SK-N-SH (cell line): ENCODE data around the gene PTRH2.

Experiments
- CTCF ChIP-seq: fragments of 200-600 bp; sonication (generic); IDR thresholded peaks from 2 replicates; pipeline ENCODE4 v1.6.1; 2017; ENCODE audit warnings: antibody characterized with exemption, mild to moderate bottlenecking, moderate library complexity
- FOXM1 ChIP-seq: IDR thresholded peaks from 2 replicates; pipeline ENCODE4 v1.4.0; 2012; ENCODE audit warnings: low read depth, mild to moderate bottlenecking
- RCOR1 ChIP-seq: fragments of 150-350 bp; IDR thresholded peaks from 2 replicates; pipeline ENCODE4 v1.6.1; 2017; ENCODE audit warnings: antibody characterized with exemption, low read length
- REST ChIP-seq: IDR thresholded peaks from 2 replicates; pipeline ENCODE4 v1.6.1; 2012; ENCODE audit warnings: mild to moderate bottlenecking, low read depth, low read length, moderate library complexity

DNA sequence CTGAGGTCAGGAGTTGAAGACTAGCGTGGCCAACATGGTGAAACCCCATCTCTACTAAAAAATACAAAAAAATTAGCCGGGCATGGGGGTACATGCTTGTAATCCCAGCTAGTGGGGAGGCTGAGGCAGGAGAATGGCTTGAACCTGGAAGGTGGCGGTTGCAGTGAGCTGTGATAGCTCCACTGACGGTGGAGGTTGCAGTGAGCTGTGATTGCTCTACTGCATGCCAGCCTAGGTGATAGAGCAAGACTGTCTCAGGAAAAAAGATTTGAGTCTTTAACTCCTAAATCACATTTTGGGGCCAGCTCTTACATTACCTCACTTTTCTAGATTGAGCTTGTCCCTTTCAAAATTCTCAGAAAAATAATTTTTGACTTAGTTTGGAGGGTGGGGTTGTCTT lies 15.4 kb upstream of the PTRH2 start:
- TF ChIP-seq FOXM1 = no peak
- TF ChIP-seq CTCF = no peak
- TF ChIP-seq REST = no peak
- no peak for TF ChIP-seq RCOR1
